BE2C (cell line): ENCODE results near the gene CYTH4.

ENCODE experiments used
- DNase-seq: peaks from one replicate; pipeline ENCODE4 v3.0.0-alpha.2; 2020
- H3K27me3 ChIP-seq: fragments of 250-450 bp; sonication (Bioruptor Pico); 2 replicates; pipeline ENCODE4 v1.5.1; 2020; ENCODE audit warnings: mild to moderate bottlenecking
- H3K36me3 ChIP-seq: fragments of 250-450 bp; sonication (Bioruptor Pico); 2 replicates; pipeline ENCODE4 v1.5.1; 2020; ENCODE audit warnings: mild to moderate bottlenecking
- H3K4me1 ChIP-seq: fragments of 250-450 bp; sonication (Bioruptor Pico); 2 replicates; pipeline ENCODE4 v1.5.1; 2020
- H3K4me3 ChIP-seq: 2 replicates; pipeline ENCODE4 v1.5.1; 2011; ENCODE audit warnings: low read depth, low read length
- H3K9me3 ChIP-seq: fragments of 250-450 bp; sonication (Bioruptor Pico); 2 replicates; pipeline ENCODE4 v1.5.1; 2020
- CTCF ChIP-seq: IDR thresholded peaks from 2 replicates; pipeline ENCODE4 v1.5.1; 2012; ENCODE audit warnings: mild to moderate bottlenecking, low read depth, low read length

CYTH4 gene

GRCh38 chr22:37295213-37295886 is 13.0 kb downstream of the CYTH4 start:
- no peak for DNase-seq
- no peak for TF ChIP-seq CTCF
- Histone ChIP-seq H3K9me3 (peaks cover 10% of the 10 kb centered on the region; the same call in 1 of the 2 replicates), H3K27me3 (no peaks in the 10 kb centered on the region; the same call in 1 of the 2 replicates), H3K36me3 (no peaks in the 10 kb centered on the region), H3K4me3 (no peak overlapping the region), H3K4me1 (no peaks in the 10 kb centered on the region)

GRCh38 chr22:37295946-37296345 is 13.6 kb downstream of the CYTH4 start:
- H3K4me3 ChIP-seq, result no peak overlapping the region
- H3K9me3 ChIP-seq, result peaks cover 10% of the 10 kb centered on the region; the same call in 1 of the 2 replicates
- H3K27me3 ChIP-seq, result no peaks in the 10 kb centered on the region; the same call in 1 of the 2 replicates
- H3K4me1 ChIP-seq, result no peaks in the 10 kb centered on the region
- no peak for DNase-seq
- no peaks in the 10 kb centered on the region for H3K36me3 ChIP-seq
- TF ChIP-seq CTCF, result no peak

- no peaks in the 10 kb centered on the region for H3K4me1 ChIP-seq
- no peaks in the 10 kb centered on the region for H3K36me3 ChIP-seq
- no peak for TF ChIP-seq CTCF
- DNase-seq, result no peak
- H3K27me3 ChIP-seq, result no peaks in the 10 kb centered on the region
- no peaks in the 10 kb centered on the region for H3K9me3 ChIP-seq
- H3K4me3 ChIP-seq, result no peak overlapping the region
Measured at GRCh38 chr22:37298748-37299495, 16.6 kb downstream of the CYTH4 start.

GRCh38 chr22:37299969-37300509 is 17.7 kb downstream of the CYTH4 start:
- Histone ChIP-seq H3K9me3 (no peaks in the 10 kb centered on the region), H3K36me3 (no peaks in the 10 kb centered on the region), H3K4me1 (no peaks in the 10 kb centered on the region), H3K27me3 (no peaks in the 10 kb centered on the region), H3K4me3 (no peak overlapping the region)
- no peak for TF ChIP-seq CTCF
- no peak for DNase-seq

GRCh38 chr22:37300551-37301017 is 18.3 kb downstream of the CYTH4 start:
- no peaks in the 10 kb centered on the region for H3K36me3 ChIP-seq
- H3K4me3 ChIP-seq, result no peak overlapping the region
- no peak for DNase-seq
- no peaks in the 10 kb centered on the region for H3K4me1 ChIP-seq
- no peak for TF ChIP-seq CTCF
- no peaks in the 10 kb centered on the region for H3K9me3 ChIP-seq
- no peaks in the 10 kb centered on the region for H3K27me3 ChIP-seq
